Thyroid gland (tissue), 4 donors: ENCODE results near the gene HOXB3.

Source experiments
- CTCF ChIP-seq, 6 experiments: fragments of 200-600 bp in 3 of 6; fragments of 450-650 bp in 3 of 6; sonication (generic) in 3 of 6; IDR thresholded peaks; one replicate each; pipeline ENCODE4 v1.5.1; 2016 to 2019; ENCODE audit warnings: antibody characterized with exemption in 6 of 6, mild to moderate bottlenecking in 2 of 6, inconsistent platforms in 1 of 6, moderate library complexity in 1 of 6
- POLR2A ChIP-seq, 2 donors: fragments of 450-650 bp; IDR thresholded peaks; one replicate each; pipeline ENCODE4 v1.6.1; 2017; ENCODE audit warnings: antibody characterized with exemption in 2 of 2, mild to moderate bottlenecking in 2 of 2, moderate library complexity in 1 of 2

DNA sequence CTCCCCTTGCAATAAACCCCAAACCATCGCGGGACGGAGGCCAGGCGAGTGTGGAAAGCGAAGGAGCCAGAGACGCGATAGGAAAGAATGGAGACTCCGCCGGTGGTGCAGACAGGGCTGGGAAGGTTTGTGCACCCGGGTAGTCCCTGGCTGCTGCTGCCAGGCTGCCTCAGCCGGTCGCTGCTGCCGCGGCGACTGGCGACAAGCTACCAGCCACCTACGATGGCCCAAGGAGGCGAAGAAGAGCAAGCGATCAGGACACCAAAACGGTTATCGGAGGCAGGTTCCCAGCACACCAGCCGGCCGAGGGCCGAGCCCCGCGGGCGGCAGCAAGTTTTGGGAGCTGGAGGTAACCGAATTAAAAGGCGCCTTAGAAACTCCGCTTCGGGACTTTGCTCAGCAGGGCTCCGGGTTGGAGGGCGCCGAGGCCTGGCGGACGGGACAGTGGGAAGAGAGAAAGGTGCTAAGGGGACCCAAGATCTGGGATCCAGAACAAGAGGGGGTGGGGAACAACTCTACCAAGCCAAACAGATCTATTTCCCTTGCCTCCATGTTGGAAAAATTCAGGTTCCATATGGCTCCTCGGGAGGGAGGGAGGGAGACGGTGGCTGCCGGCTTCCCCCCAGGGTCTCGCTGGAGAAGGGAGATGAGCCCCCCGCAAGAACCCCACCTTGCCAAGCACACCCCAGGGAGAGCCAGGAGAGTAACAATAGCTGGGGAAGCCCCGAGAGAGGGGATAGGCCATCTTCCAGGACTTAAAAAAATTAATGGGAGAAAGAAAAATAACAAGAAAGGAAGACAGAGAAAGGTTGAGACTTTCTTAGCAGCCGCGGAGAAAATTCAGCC, 35.4 kb downstream of the HOXB3 start:
- TF ChIP-seq CTCF (IDR thresholded peaks at IDR 0.05) = no peak
- TF ChIP-seq POLR2A (IDR thresholded peaks at IDR 0.05) = no peak
